ENCODE results near the gene SYNCRIP. TPM values are rescaled to one million over a fixed set of nuclear protein-coding genes. Genes with fewer than 3 reads are reported as not detected.

The SYNCRIP gene
- total and polyA plus RNA-seq, 2 donors (not counting 1 experiment from before 2014, with no cell fraction given): 7.9 to 88.5 TPM

GRCh38 chr6:85641897-85642773 is 551 bp downstream of the SYNCRIP start:
- H3K4me1 ChIP-seq (ENCODE audit: control insufficient read depth in 2 of 2, insufficient read depth in 2 of 2, low read length in 2 of 2): peaks cover 20 to 27% of the 10 kb centered on the region in 2 donors
- peaks cover 55% of the 10 kb centered on the region for H3K79me2 ChIP-seq (ENCODE audit: control insufficient read depth, insufficient read depth, low read length)
- ATAC-seq (ENCODE audit: low read depth): no peak
- CTCF ChIA-PET: interaction anchor here (0.6 to 6.5 kb wide), 3 partner anchors 30 to 49 kb away, joined by 3 to 43 read pairs (median 3); no protein-coding TSS in a partner anchor
- H3K27ac ChIP-seq (ENCODE audit: low read length in 2 of 2): peak overlapping the region; percentile 97 to 98
- H3K27me3 Mint-ChIP-seq: no peaks in the 10 kb centered on the region
- H3K27me3 ChIP-seq (replicated peaks in 1 of 4; ENCODE audit: control extremely low read depth in 1 of 4, control insufficient read depth in 3 of 4, insufficient read depth in 4 of 4, low read length in 3 of 4): no peaks in the 10 kb centered on the region
- under 1% methylated on average over 85 of the region's 85 CpGs for WGBS (ENCODE audit: insufficient coverage)
- H3K27ac Mint-ChIP-seq: peak overlapping the region; percentile 99
- peak overlapping the region; percentile 96 for H3K9ac ChIP-seq (ENCODE audit: low read length)
- POLR2A ChIA-PET: interaction anchor here (0.6 to 5.1 kb wide), 7 partner anchors 28 to 1783 kb away, joined by 3 to 193 read pairs (median 5); partner anchors contain the start of genes CYB5R4 and SNX14
- peak overlapping the region; percentile 92 for H3K4me3 Mint-ChIP-seq
- no peaks in the 10 kb centered on the region for H3K9me3 Mint-ChIP-seq (ENCODE audit: insufficient read depth)
- DNase-seq: peak; percentile 65
- H3K36me3 ChIP-seq (replicated peaks in 1 of 2; ENCODE audit: control extremely low read depth in 1 of 2, control insufficient read depth in 1 of 2, extremely low read depth in 1 of 2, insufficient read depth in 2 of 2, low read length in 1 of 2): peaks cover 3 to 24% of the 10 kb centered on the region in 2 experiments
- TF ChIP-seq CTCF (IDR thresholded peaks at IDR 0.05): no peak
- TF ChIP-seq EZH2 (IDR thresholded peaks at IDR 0.05; ENCODE audit: borderline replicate concordance, insufficient read depth, low read depth, low read length, poor library complexity, severe bottlenecking): no peak
- H3K4me2 ChIP-seq (replicated peaks; ENCODE audit: low read depth, low read length, poor library complexity, severe bottlenecking): peak overlapping the region; percentile 61
- peaks cover 51% of the 10 kb centered on the region for H3K4me1 Mint-ChIP-seq
- H2AFZ ChIP-seq (ENCODE audit: insufficient read depth, low read depth, low read length, poor library complexity, severe bottlenecking): peak overlapping the region; percentile 90
- H3K4me3 ChIP-seq (ENCODE audit: control extremely low read depth in 1 of 5, extremely low read depth in 1 of 5, insufficient read depth in 1 of 5, low read depth in 2 of 5, low read length in 4 of 5): peak overlapping the region; percentile 79 to 100 (median 82)
- intact Hi-C loops (cut with micrococcal nuclease): no loop called here
- H3K9me3 ChIP-seq (ENCODE audit: control extremely low read depth in 1 of 3, control insufficient read depth in 2 of 3, insufficient read depth in 1 of 3, low read length in 2 of 3): no peaks in the 10 kb centered on the region
- H4K20me1 ChIP-seq (ENCODE audit: control insufficient read depth, insufficient read depth, low read length, poor library complexity, severe bottlenecking): peaks cover 31% of the 10 kb centered on the region

Measured in B cell (primary cell).